Ishikawa (cell line): ENCODE data around the gene DDAH1.

ENCODE experiments used
- CEBPB ChIP-seq: IDR thresholded peaks from 2 replicates; pipeline ENCODE4 v1.6.1; 2012
- CREB1 ChIP-seq: IDR thresholded peaks from 2 replicates; pipeline ENCODE4 v1.6.1; 2012; ENCODE audit warnings: low read depth
- EGR1 ChIP-seq: IDR thresholded peaks from 2 replicates; pipeline ENCODE4 v1.6.1; 2012
- EP300 ChIP-seq: IDR thresholded peaks from 2 replicates; pipeline ENCODE4 v1.6.1; 2012; ENCODE audit warnings: borderline replicate concordance
- FOXM1 ChIP-seq: IDR thresholded peaks from 2 replicates; pipeline ENCODE4 v1.6.1; 2012; ENCODE audit warnings: low read depth, borderline replicate concordance
- MAX ChIP-seq: IDR thresholded peaks from 2 replicates; pipeline ENCODE4 v1.6.1; 2012
- NFIC ChIP-seq: IDR thresholded peaks from 2 replicates; pipeline ENCODE4 v1.6.1; 2012
- RAD21 ChIP-seq: IDR thresholded peaks from 2 replicates; pipeline ENCODE4 v1.6.1; 2012; ENCODE audit warnings: low read depth
- REST ChIP-seq: IDR thresholded peaks from 2 replicates; pipeline ENCODE4 v1.6.1; 2012; ENCODE audit warnings: low read depth, mild to moderate bottlenecking
- TAF1 ChIP-seq: IDR thresholded peaks from 2 replicates; pipeline ENCODE4 v1.6.1; 2012; ENCODE audit warnings: low read depth, mild to moderate bottlenecking
- TCF12 ChIP-seq: IDR thresholded peaks from 2 replicates; pipeline ENCODE4 v1.6.1; 2012; ENCODE audit warnings: low read depth
- TEAD4 ChIP-seq: IDR thresholded peaks from 2 replicates; pipeline ENCODE4 v1.6.1; 2012
- USF1 ChIP-seq: IDR thresholded peaks from 2 replicates; pipeline ENCODE4 v1.6.1; 2012
- YY1 ChIP-seq: IDR thresholded peaks from 2 replicates; pipeline ENCODE4 v1.6.1; 2012; ENCODE audit warnings: low read depth
- ZBTB7A ChIP-seq: IDR thresholded peaks from 2 replicates; pipeline ENCODE4 v1.6.1; 2012; ENCODE audit warnings: low read depth

DDAH1 gene

GRCh38 chr1:85357817-85358216 lies 107.1 kb downstream of the DDAH1 start:
- TF ChIP-seq USF1, result no peak
- TF ChIP-seq MAX, result no peak
- no peak for TF ChIP-seq YY1
- no peak for TF ChIP-seq TEAD4
- TF ChIP-seq CREB1, result no peak
- TF ChIP-seq EP300, result no peak
- TF ChIP-seq FOXM1, result no peak
- TF ChIP-seq TCF12, result no peak
- no peak for TF ChIP-seq EGR1
- no peak for TF ChIP-seq ZBTB7A
- no peak for TF ChIP-seq RAD21
- TF ChIP-seq REST, result no peak
- TF ChIP-seq NFIC, result no peak
- TF ChIP-seq TAF1, result no peak
- TF ChIP-seq CEBPB, result no peak

- no peak for TF ChIP-seq TAF1
- no peak for TF ChIP-seq TEAD4
- TF ChIP-seq ZBTB7A, result no peak
- TF ChIP-seq NFIC, result no peak
- TF ChIP-seq USF1, result no peak
- TF ChIP-seq EGR1, result no peak
- no peak for TF ChIP-seq CEBPB
- TF ChIP-seq MAX, result no peak
Measured at GRCh38 chr1:85356130-85356529, 108.8 kb downstream of the DDAH1 start.

GRCh38 chr1:85352055-85352454 lies 112.9 kb downstream of the DDAH1 start:
- no peak for TF ChIP-seq MAX
- TF ChIP-seq FOXM1, result no peak
- TF ChIP-seq REST, result no peak
- no peak for TF ChIP-seq NFIC
- no peak for TF ChIP-seq EP300
- no peak for TF ChIP-seq CREB1
- TF ChIP-seq USF1, result no peak
- TF ChIP-seq YY1, result no peak
- no peak for TF ChIP-seq ZBTB7A

- TF ChIP-seq YY1 (no peak), CEBPB (no peak), EP300 (no peak), NFIC (no peak), MAX (no peak), ZBTB7A (no peak), TEAD4 (no peak), TAF1 (no peak), EGR1 (no peak), CREB1 (no peak)
Measured at GRCh38 chr1:85351202-85351828, 113.6 kb downstream of the DDAH1 start.

- TF ChIP-seq TAF1 (no peak), EGR1 (no peak), MAX (no peak), REST (no peak), ZBTB7A (no peak), TEAD4 (no peak), USF1 (no peak), FOXM1 (no peak), TCF12 (no peak), RAD21 (no peak), CREB1 (no peak), EP300 (no peak), NFIC (no peak), YY1 (no peak), CEBPB (no peak)
Measured at GRCh38 chr1:85349224-85349623, 115.7 kb downstream of the DDAH1 start.
